Esophagus mucosa (tissue), 1 donor: Measurements from ENCODE around the gene PCSK4. TPM values are rescaled to one million over a fixed set of nuclear protein-coding genes. Genes with fewer than 3 reads are reported as not detected.
"Not testable (repeated sequence)": the region's sequence is repeated elsewhere in the genome, so short reads cannot be mapped to it uniquely, and the experiment has no call there.

Source experiments
- ATAC-seq: fragments of 200-7000 bp; cut with Tn5 transposase; one replicate; pipeline ENCODE4 v1.9.1; 2020
- total RNA-seq: library from RNA; stranded (reverse); gene quantifications from one replicate; pipeline ENCODE4 v1.2.4, GENCODE V29; 2023
- donor health status: DM: yes; HTN: yes; CAD: no.

The PCSK4 gene
- total RNA-seq, 1 donor from 2014 or later = 1.2 TPM

GRCh38 chr19:1521636-1522035 is 31.5 kb upstream of the PCSK4 start:
- ATAC-seq = no peak

- ATAC-seq = no peak
Measured at GRCh38 chr19:1520203-1520780, 30.1 kb upstream of the PCSK4 start.

GRCh38 chr19:1519802-1520201 is 29.7 kb upstream of the PCSK4 start:
- not testable (repeated sequence) for ATAC-seq

- no peak for ATAC-seq
Measured at GRCh38 chr19:1518471-1518870, 28.3 kb upstream of the PCSK4 start.

GRCh38 chr19:1516395-1516753 is 26.2 kb upstream of the PCSK4 start:
- no peak for ATAC-seq

- ATAC-seq = no peak
Measured at GRCh38 chr19:1514986-1515721, 25.0 kb upstream of the PCSK4 start.

GRCh38 chr19:1514295-1514661 is 24.1 kb upstream of the PCSK4 start:
- ATAC-seq = no peak

GRCh38 chr19:1513499-1514294 is 23.5 kb upstream of the PCSK4 start:
- peak; percentile 53 for ATAC-seq

- ATAC-seq = peak; percentile 61
Measured at GRCh38 chr19:1512671-1513498, 22.7 kb upstream of the PCSK4 start, which contains the start of gene ADAMTSL5. ADAMTSL5 (minus strand) TSS chr19:1513019; CDS start chr19:1510943, 2,076 bp downstream.

- no peak for ATAC-seq
Measured at GRCh38 chr19:1511318-1512317, 21.5 kb upstream of the PCSK4 start.

- no peak for ATAC-seq
Measured at GRCh38 chr19:1510807-1511206, 20.7 kb upstream of the PCSK4 start.

- ATAC-seq = peak; percentile 4
Measured at GRCh38 chr19:1510442-1510806, 20.3 kb upstream of the PCSK4 start.

GRCh38 chr19:1509602-1510441 is 19.7 kb upstream of the PCSK4 start:
- no peak for ATAC-seq

GRCh38 chr19:1508507-1508856 is 18.3 kb upstream of the PCSK4 start:
- ATAC-seq = no peak

GRCh38 chr19:1507763-1508506 is 17.8 kb upstream of the PCSK4 start:
- ATAC-seq = peak; percentile 83

- no peak for ATAC-seq
Measured at GRCh38 chr19:1507192-1507660, 17.1 kb upstream of the PCSK4 start.

- ATAC-seq = no peak
Measured at GRCh38 chr19:1505991-1506881, 16.1 kb upstream of the PCSK4 start.

- no peak for ATAC-seq
Measured at GRCh38 chr19:1505012-1505411, 14.9 kb upstream of the PCSK4 start.
